HepG2 (cell line): ENCODE results near the gene MPHOSPH8. TPM values are rescaled to one million over a fixed set of nuclear protein-coding genes. Genes with fewer than 3 reads are reported as not detected.

Experiments
- CHD2 ChIP-seq: IDR thresholded peaks from 2 replicates; pipeline ENCODE4 v1.6.1; 2011; ENCODE audit warnings: low read depth, low read length, improper control_type of control experiment
- ZSCAN31 ChIP-seq: sonication (generic); formaldehyde crosslinking; IDR thresholded peaks from 2 replicates; pipeline ENCODE4 v1.5.0; 2020; ENCODE audit warnings: low read depth, mild to moderate bottlenecking, missing genetic modification reagents
- polyA plus RNA-seq, 8 experiments: library from polyadenylated mRNA; depleted of rRNA in 3 of 8; stranded (reverse) in 7 of 8; unstranded in 1 of 8; fragments of >200 nt; fragmentation: Illumina TruSeq in 4 of 8; extraction: Trizol in 4 of 8; gene quantifications; 2 replicates each; pipeline versions ENCODE4 v1.2.1 to v1.2.3, GENCODE V29; 2011 to 2016; ENCODE audit warnings: low read depth in 4 of 8, missing spikeins in 1 of 8, mixed read lengths in 1 of 8; ENCODE audit not compliant: insufficient read depth in 1 of 8
- total RNA-seq, 5 experiments: library from RNA; depleted of rRNA; stranded (reverse); fragments of >200 nt; fragmentation: Illumina TruSeq; extraction: Trizol; gene quantifications; 2 replicates each; pipeline ENCODE4 v1.2.3, GENCODE V29; 2016; ENCODE audit warnings: low read depth in 1 of 5
- TF ChIP-seq, protein P1 (sequence below): sonication (generic); formaldehyde crosslinking; IDR thresholded peaks from 2 replicates; pipeline ENCODE4 v1.4.0; 2020; ENCODE audit warnings: mild to moderate bottlenecking, missing genetic modification reagents, borderline replicate concordance
- TF ChIP-seq, protein P2 (sequence below): sonication (generic); formaldehyde crosslinking; IDR thresholded peaks from 2 replicates; pipeline ENCODE4 v1.5.0; 2020; ENCODE audit warnings: missing genetic modification reagents, mild to moderate bottlenecking, borderline replicate concordance
- TF ChIP-seq, protein P3 (sequence below): sonication (generic); formaldehyde crosslinking; IDR thresholded peaks from 2 replicates; pipeline ENCODE4 v1.4.0; 2020; ENCODE audit warnings: mild to moderate bottlenecking, low read depth, missing genetic modification reagents
- TF ChIP-seq, protein P4 (sequence below), 2 experiments: sonication (generic) in 1 of 2; formaldehyde crosslinking in 1 of 2; IDR thresholded peaks; 2 replicates each; pipeline versions ENCODE4 v1.6.1 to v1.9.0; 2014 to 2022; ENCODE audit warnings: antibody characterized with exemption in 1 of 2, borderline replicate concordance in 1 of 2, inconsistent platforms in 1 of 2, low read depth in 1 of 2, missing genetic modification reagents in 1 of 2
- TF ChIP-seq, protein P5 (sequence below): IDR thresholded peaks from 2 replicates; pipeline ENCODE4 v1.6.1; 2016; ENCODE audit warnings: missing compliant biosample characterization, missing genetic modification reagents, borderline replicate concordance

MPHOSPH8 gene
- total and polyA plus RNA-seq, 2 of the 13 experiments (the other 11 are each of a cell fraction or from before 2014, with no cell fraction given) = 17.3 to 20.9 TPM

DNA sequence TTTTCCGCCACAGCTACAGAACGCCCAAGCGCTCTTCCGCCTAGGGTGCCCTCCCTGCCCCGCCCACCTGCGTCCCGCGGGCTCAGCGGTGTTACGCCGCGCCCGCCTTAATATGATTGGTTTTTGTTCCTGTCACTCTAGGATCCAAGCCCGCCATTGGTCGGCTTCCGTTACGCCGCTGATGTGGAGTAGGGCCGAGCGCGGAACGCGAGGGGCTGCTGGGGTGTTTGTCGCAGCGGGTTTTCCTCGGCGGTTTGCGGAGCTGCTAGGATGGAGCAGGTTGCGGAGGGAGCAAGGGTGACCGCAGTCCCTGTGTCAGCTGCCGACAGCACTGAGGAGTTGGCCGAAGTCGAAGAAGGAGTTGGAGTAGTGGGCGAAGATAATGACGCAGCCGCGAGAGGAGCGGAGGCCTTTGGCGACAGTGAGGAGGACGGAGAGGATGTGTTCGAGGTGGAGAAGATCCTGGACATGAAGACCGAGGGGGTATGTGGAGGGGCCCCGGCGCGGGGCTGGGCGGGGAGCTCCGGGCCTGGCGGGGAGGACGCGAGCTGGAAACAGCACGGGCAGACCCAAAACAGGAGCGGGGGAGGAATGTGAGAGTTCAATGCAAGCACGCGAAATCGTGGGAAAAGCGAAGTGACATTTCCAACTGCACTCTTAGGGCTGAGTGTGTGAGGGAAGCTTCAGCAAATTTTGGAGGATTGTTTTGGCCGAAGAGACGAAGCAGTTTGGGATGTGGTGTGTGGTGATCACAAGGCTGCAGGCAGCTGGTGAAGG is at the start of gene MPHOSPH8 (continued):
- TF ChIP-seq, protein P1, sequence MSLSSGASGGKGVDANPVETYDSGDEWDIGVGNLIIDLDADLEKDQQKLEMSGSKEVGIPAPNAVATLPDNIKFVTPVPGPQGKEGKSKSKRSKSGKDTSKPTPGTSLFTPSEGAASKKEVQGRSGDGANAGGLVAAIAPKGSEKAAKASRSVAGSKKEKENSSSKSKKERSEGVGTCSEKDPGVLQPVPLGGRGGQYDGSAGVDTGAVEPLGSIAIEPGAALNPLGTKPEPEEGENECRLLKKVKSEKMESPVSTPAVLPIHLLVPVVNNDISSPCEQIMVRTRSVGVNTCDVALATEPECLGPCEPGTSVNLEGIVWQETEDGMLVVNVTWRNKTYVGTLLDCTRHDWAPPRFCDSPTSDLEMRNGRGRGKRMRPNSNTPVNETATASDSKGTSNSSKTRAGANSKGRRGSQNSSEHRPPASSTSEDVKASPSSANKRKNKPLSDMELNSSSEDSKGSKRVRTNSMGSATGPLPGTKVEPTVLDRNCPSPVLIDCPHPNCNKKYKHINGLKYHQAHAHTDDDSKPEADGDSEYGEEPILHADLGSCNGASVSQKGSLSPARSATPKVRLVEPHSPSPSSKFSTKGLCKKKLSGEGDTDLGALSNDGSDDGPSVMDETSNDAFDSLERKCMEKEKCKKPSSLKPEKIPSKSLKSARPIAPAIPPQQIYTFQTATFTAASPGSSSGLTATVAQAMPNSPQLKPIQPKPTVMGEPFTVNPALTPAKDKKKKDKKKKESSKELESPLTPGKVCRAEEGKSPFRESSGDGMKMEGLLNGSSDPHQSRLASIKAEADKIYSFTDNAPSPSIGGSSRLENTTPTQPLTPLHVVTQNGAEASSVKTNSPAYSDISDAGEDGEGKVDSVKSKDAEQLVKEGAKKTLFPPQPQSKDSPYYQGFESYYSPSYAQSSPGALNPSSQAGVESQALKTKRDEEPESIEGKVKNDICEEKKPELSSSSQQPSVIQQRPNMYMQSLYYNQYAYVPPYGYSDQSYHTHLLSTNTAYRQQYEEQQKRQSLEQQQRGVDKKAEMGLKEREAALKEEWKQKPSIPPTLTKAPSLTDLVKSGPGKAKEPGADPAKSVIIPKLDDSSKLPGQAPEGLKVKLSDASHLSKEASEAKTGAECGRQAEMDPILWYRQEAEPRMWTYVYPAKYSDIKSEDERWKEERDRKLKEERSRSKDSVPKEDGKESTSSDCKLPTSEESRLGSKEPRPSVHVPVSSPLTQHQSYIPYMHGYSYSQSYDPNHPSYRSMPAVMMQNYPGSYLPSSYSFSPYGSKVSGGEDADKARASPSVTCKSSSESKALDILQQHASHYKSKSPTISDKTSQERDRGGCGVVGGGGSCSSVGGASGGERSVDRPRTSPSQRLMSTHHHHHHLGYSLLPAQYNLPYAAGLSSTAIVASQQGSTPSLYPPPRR (CRISPR knock-in tag) = 0 out of 2 replicates have a peak, but pooled peaks have one; percentile 28
- TF ChIP-seq, protein P2, sequence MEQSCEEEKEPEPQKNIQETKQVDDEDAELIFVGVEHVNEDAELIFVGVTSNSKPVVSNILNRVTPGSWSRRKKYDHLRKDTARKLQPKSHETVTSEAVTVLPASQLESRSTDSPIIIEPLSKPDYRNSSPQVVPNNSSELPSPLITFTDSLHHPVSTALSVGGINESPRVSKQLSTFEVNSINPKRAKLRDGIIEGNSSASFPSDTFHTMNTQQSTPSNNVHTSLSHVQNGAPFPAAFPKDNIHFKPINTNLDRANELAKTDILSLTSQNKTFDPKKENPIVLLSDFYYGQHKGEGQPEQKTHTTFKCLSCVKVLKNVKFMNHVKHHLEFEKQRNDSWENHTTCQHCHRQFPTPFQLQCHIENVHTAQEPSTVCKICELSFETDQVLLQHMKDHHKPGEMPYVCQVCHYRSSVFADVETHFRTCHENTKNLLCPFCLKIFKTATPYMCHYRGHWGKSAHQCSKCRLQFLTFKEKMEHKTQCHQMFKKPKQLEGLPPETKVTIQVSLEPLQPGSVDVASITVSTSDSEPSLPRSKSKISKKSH (CRISPR knock-in tag) = peak; percentile 50; the same call in 1 of the 2 replicates
- TF ChIP-seq, protein P3, sequence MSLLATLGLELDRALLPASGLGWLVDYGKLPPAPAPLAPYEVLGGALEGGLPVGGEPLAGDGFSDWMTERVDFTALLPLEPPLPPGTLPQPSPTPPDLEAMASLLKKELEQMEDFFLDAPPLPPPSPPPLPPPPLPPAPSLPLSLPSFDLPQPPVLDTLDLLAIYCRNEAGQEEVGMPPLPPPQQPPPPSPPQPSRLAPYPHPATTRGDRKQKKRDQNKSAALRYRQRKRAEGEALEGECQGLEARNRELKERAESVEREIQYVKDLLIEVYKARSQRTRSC = 0 out of 2 replicates have a peak, but pooled peaks have one; percentile 53
- peak; percentile 36; the same call in 1 of the 2 replicates for TF ChIP-seq CHD2
- TF ChIP-seq, protein P4, sequence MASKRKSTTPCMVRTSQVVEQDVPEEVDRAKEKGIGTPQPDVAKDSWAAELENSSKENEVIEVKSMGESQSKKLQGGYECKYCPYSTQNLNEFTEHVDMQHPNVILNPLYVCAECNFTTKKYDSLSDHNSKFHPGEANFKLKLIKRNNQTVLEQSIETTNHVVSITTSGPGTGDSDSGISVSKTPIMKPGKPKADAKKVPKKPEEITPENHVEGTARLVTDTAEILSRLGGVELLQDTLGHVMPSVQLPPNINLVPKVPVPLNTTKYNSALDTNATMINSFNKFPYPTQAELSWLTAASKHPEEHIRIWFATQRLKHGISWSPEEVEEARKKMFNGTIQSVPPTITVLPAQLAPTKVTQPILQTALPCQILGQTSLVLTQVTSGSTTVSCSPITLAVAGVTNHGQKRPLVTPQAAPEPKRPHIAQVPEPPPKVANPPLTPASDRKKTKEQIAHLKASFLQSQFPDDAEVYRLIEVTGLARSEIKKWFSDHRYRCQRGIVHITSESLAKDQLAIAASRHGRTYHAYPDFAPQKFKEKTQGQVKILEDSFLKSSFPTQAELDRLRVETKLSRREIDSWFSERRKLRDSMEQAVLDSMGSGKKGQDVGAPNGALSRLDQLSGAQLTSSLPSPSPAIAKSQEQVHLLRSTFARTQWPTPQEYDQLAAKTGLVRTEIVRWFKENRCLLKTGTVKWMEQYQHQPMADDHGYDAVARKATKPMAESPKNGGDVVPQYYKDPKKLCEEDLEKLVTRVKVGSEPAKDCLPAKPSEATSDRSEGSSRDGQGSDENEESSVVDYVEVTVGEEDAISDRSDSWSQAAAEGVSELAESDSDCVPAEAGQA (IDR thresholded peaks at IDR 0.05; ENCODE audit: low read depth) = 0 out of 2 replicates have a peak, but pooled peaks have one; percentile 44
- TF ChIP-seq, protein P4 (CRISPR knock-in tag; IDR thresholded peaks at IDR 0.05; ENCODE audit: borderline replicate concordance) = no peak
- TF ChIP-seq, protein P5, sequence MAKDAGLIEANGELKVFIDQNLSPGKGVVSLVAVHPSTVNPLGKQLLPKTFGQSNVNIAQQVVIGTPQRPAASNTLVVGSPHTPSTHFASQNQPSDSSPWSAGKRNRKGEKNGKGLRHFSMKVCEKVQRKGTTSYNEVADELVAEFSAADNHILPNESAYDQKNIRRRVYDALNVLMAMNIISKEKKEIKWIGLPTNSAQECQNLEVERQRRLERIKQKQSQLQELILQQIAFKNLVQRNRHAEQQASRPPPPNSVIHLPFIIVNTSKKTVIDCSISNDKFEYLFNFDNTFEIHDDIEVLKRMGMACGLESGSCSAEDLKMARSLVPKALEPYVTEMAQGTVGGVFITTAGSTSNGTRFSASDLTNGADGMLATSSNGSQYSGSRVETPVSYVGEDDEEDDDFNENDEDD (CRISPR knock-in tag) = peak; percentile 77; the same call in 1 of the 2 replicates
- TF ChIP-seq ZSCAN31 (CRISPR knock-in tag) = no peak
